Upper lobe of left lung (tissue), 4 donors: ENCODE data around the gene SENP6.

Source experiments
- CTCF ChIP-seq, 6 experiments: fragments of 450-650 bp in 4 of 6; fragments of 200-600 bp in 2 of 6; sonication (generic) in 2 of 6; IDR thresholded peaks; one replicate each; pipeline ENCODE4 v1.5.1; 2016 to 2019; ENCODE audit warnings: antibody characterized with exemption in 6 of 6
- EP300 ChIP-seq, 4 donors: sonication (generic); formaldehyde crosslinking; IDR thresholded peaks; one replicate each; pipeline ENCODE4 v1.5.1; 2017; ENCODE audit warnings: antibody characterized with exemption in 4 of 4, control low read depth in 2 of 4
- POLR2A ChIP-seq, 4 donors: fragments of 450-650 bp; IDR thresholded peaks; one replicate each; pipeline ENCODE4 v1.5.1; 2016 to 2017; ENCODE audit warnings: antibody characterized with exemption in 4 of 4, mild to moderate bottlenecking in 2 of 4

- TF ChIP-seq POLR2A (IDR thresholded peaks at IDR 0.05) (no peak), CTCF (IDR thresholded peaks at IDR 0.05) (no peak), EP300 (IDR thresholded peaks at IDR 0.05) (no peak)
These were observed 20.2 kb downstream of the SENP6 start for GRCh38 chr6:75621846-75622245.
